Neutrophil (primary cell): Measurements from ENCODE around the gene SNAP47.

Experiments
- H3K27ac ChIP-seq: fragments of 200-600 bp; sonication (generic); 2 replicates; pipeline ENCODE4 v1.5.1; 2016; ENCODE audit warnings: mild to moderate bottlenecking, moderate library complexity
- H3K27me3 ChIP-seq: fragments of 200-600 bp; sonication (generic); 2 replicates; pipeline ENCODE4 v1.6.0; 2016; ENCODE audit warnings: mild to moderate bottlenecking
- H3K36me3 ChIP-seq: fragments of 200-600 bp; sonication (generic); 2 replicates; pipeline ENCODE4 v1.5.1; 2017
- H3K4me1 ChIP-seq, 2 experiments: fragments of 200-600 bp in 1 of 2; sonication (generic) in 1 of 2; 1 replicate in 1 of 2; 2 replicates in 1 of 2; pipeline versions ENCODE4 v1.5.1 to v1.6.1; 2013 to 2016; ENCODE audit warnings: low read depth in 1 of 2, low read length in 1 of 2, mild to moderate bottlenecking in 1 of 2, moderate library complexity in 1 of 2; ENCODE audit not compliant: control insufficient read depth in 1 of 2, insufficient read depth in 1 of 2
- H3K4me3 ChIP-seq, 2 experiments: fragments of 200-600 bp in 1 of 2; sonication (generic) in 1 of 2; 1 replicate in 1 of 2; 2 replicates in 1 of 2; pipeline ENCODE4 v1.5.1; 2013 to 2016; ENCODE audit warnings: low read depth in 1 of 2, low read length in 1 of 2, mild to moderate bottlenecking in 1 of 2, moderate library complexity in 1 of 2
- H3K9me3 ChIP-seq: fragments of 200-600 bp; sonication (generic); 2 replicates; pipeline ENCODE4 v1.5.1; 2016
- CTCF ChIP-seq: fragments of 200-600 bp; sonication (generic); IDR thresholded peaks from 2 replicates; pipeline ENCODE4 v1.5.1; 2016; ENCODE audit warnings: antibody characterized with exemption

Gene SNAP47

GRCh38 chr1:227712648-227713047 lies 22.6 kb upstream of the SNAP47 start:
- no peaks in the 10 kb centered on the region for H3K27me3 ChIP-seq
- no peaks in the 10 kb centered on the region for H3K9me3 ChIP-seq
- H3K27ac ChIP-seq = no peak overlapping the region
- H3K4me1 ChIP-seq = no peaks in the 10 kb centered on the region
- no peaks in the 10 kb centered on the region for H3K36me3 ChIP-seq
- H3K4me3 ChIP-seq = no peak overlapping the region
- TF ChIP-seq CTCF = no peak

- TF ChIP-seq CTCF = no peak
- Histone ChIP-seq H3K4me1 (no peaks in the 10 kb centered on the region), H3K4me3 (no peak overlapping the region), H3K27ac (no peak overlapping the region), H3K27me3 (no peaks in the 10 kb centered on the region), H3K36me3 (no peaks in the 10 kb centered on the region), H3K9me3 (no peaks in the 10 kb centered on the region)
Measured at GRCh38 chr1:227718932-227719331, 16.3 kb upstream of the SNAP47 start.

- peaks cover 3 to 6% of the 10 kb centered on the region in 2 experiments for H3K4me1 ChIP-seq
- H3K27me3 ChIP-seq = peaks cover 38% of the 10 kb centered on the region
- no peak for TF ChIP-seq CTCF
- no peak overlapping the region for H3K4me3 ChIP-seq
- H3K9me3 ChIP-seq = no peaks in the 10 kb centered on the region
- no peaks in the 10 kb centered on the region for H3K36me3 ChIP-seq
- no peak overlapping the region for H3K27ac ChIP-seq
Measured at GRCh38 chr1:227723474-227723873, 11.8 kb upstream of the SNAP47 start.

GRCh38 chr1:227725046-227725445 lies 10.2 kb upstream of the SNAP47 start:
- no peak overlapping the region for H3K4me3 ChIP-seq
- no peaks in the 10 kb centered on the region for H3K36me3 ChIP-seq
- no peak overlapping the region for H3K27ac ChIP-seq
- H3K9me3 ChIP-seq = no peaks in the 10 kb centered on the region
- no peak for TF ChIP-seq CTCF
- peaks cover 54% of the 10 kb centered on the region for H3K27me3 ChIP-seq
- H3K4me1 ChIP-seq = peaks cover 9 to 10% of the 10 kb centered on the region in 2 experiments

- no peaks in the 10 kb centered on the region for H3K9me3 ChIP-seq
- no peak for TF ChIP-seq CTCF
- peaks cover 4% of the 10 kb centered on the region for H3K36me3 ChIP-seq
- peaks cover 55% of the 10 kb centered on the region for H3K27me3 ChIP-seq
- peaks cover 9 to 10% of the 10 kb centered on the region in 2 experiments for H3K4me1 ChIP-seq
- H3K27ac ChIP-seq = no peak overlapping the region
- no peak overlapping the region for H3K4me3 ChIP-seq
Measured at GRCh38 chr1:227726318-227726717, 8.9 kb upstream of the SNAP47 start.
